K562 (cell line): ENCODE data around the gene IL18RAP. TPM values are rescaled to one million over a fixed set of nuclear protein-coding genes. Genes with fewer than 3 reads are reported as not detected.

Experiments used
- BMI1 ChIP-seq: fragments of 150-350 bp; IDR thresholded peaks from 2 replicates; pipeline ENCODE4 v1.6.1; 2014; ENCODE audit warnings: low read length
- BRD9 ChIP-seq: fragments of 450-650 bp; IDR thresholded peaks from 2 replicates; pipeline ENCODE4 v1.6.1; 2018; ENCODE audit warnings: low read depth; ENCODE audit not compliant: partially characterized antibody
- CHD2 ChIP-seq: IDR thresholded peaks from 2 replicates; pipeline ENCODE4 v1.6.1; 2011; ENCODE audit warnings: low read depth, low read length
- EP300 ChIP-seq: IDR thresholded peaks from 2 replicates; pipeline ENCODE4 v1.6.1; 2012; ENCODE audit warnings: low read length, improper control_type of control experiment
- ESRRA ChIP-seq: fragments of 450-650 bp; IDR thresholded peaks from 2 replicates; pipeline ENCODE4 v1.6.1; 2014; ENCODE audit warnings: low read depth, mild to moderate bottlenecking, moderate library complexity, borderline replicate concordance
- ETS2 ChIP-seq: IDR thresholded peaks from 2 replicates; pipeline ENCODE4 v1.6.1; 2016; ENCODE audit warnings: borderline replicate concordance, missing genetic modification characterization, mild to moderate bottlenecking, moderate library complexity, missing compliant biosample characterization; ENCODE audit not compliant: poor library complexity, severe bottlenecking
- FIP1L1 ChIP-seq: fragments of 200-400 bp; formaldehyde crosslinking; IDR thresholded peaks from 2 replicates; pipeline ENCODE4 v1.6.1; 2018; ENCODE audit warnings: mild to moderate bottlenecking, low read depth, low read length; ENCODE audit not compliant: poor library complexity, severe bottlenecking
- HDAC1 ChIP-seq, 2 experiments: fragments of 450-650 bp; IDR thresholded peaks; 2 replicates each; pipeline ENCODE4 v1.6.1; 2016 to 2017; ENCODE audit warnings: inconsistent platforms in 1 of 2, mild to moderate bottlenecking in 1 of 2, moderate library complexity in 1 of 2
- HMG20A ChIP-seq: fragments of 450-650 bp; formaldehyde crosslinking; conservative IDR thresholded peaks from 2 replicates; pipeline ENCODE4 v1.4.0; 2020; ENCODE audit warnings: mild to moderate bottlenecking, mixed read lengths
- MTA3 ChIP-seq: fragments of 450-650 bp; formaldehyde crosslinking; IDR thresholded peaks from 2 replicates; pipeline ENCODE4 v1.6.1; 2017; ENCODE audit warnings: mild to moderate bottlenecking, borderline replicate concordance
- NELFE ChIP-seq: IDR thresholded peaks from 2 replicates; pipeline ENCODE4 v1.6.1; 2011; ENCODE audit warnings: mild to moderate bottlenecking; ENCODE audit not compliant: insufficient read depth, insufficient read length
- NR2C1 ChIP-seq, 2 experiments: fragments of 450-650 bp; IDR thresholded peaks; 2 replicates each; pipeline ENCODE4 v1.6.1; 2017; ENCODE audit warnings: mild to moderate bottlenecking in 2 of 2, antibody characterized with exemption in 1 of 2, inconsistent platforms in 1 of 2, missing compliant biosample characterization in 1 of 2, missing genetic modification characterization in 1 of 2
- NR2C2 ChIP-seq, 2 experiments: fragments of 200-800 bp in 1 of 2; sonication (Bioruptor generic) in 1 of 2; sonication (generic) in 1 of 2; formaldehyde crosslinking in 1 of 2; IDR thresholded peaks; 2 replicates each; pipeline versions ENCODE4 v1.6.1 to v1.8.0; 2016 to 2022; ENCODE audit warnings: mild to moderate bottlenecking in 1 of 2, missing compliant biosample characterization in 1 of 2, missing genetic modification characterization in 1 of 2, missing genetic modification reagents in 1 of 2
- POLR2H ChIP-seq: IDR thresholded peaks from 2 replicates; pipeline ENCODE4 v1.6.1; 2016; ENCODE audit warnings: missing genetic modification characterization, low read depth, mild to moderate bottlenecking, control low read depth, missing compliant biosample characterization, moderate library complexity
- PYGO2 ChIP-seq: fragments of 450-650 bp; IDR thresholded peaks from 2 replicates; pipeline ENCODE4 v1.6.1; 2016; ENCODE audit warnings: mild to moderate bottlenecking, missing genetic modification characterization, moderate library complexity, missing compliant biosample characterization
- RBM34 ChIP-seq: fragments of 200-400 bp; formaldehyde crosslinking; IDR thresholded peaks from 2 replicates; pipeline ENCODE4 v1.6.1; 2018; ENCODE audit warnings: low read length, borderline replicate concordance; ENCODE audit not compliant: insufficient read depth
- SETDB1 ChIP-seq: IDR thresholded peaks from one replicate; pipeline ENCODE4 v1.6.1; 2012; ENCODE audit warnings: low read length, control low read depth, inconsistent platforms
- SMAD1 ChIP-seq: fragments of 150-350 bp; IDR thresholded peaks from 2 replicates; pipeline ENCODE4 v1.6.1; 2014; ENCODE audit warnings: low read length, low read depth; ENCODE audit not compliant: partially characterized antibody
- SMARCB1 ChIP-seq: IDR thresholded peaks from 2 replicates; pipeline ENCODE4 v1.6.1; 2011; ENCODE audit warnings: improper control_type of control experiment, low read depth; ENCODE audit not compliant: insufficient read length
- ZC3H8 ChIP-seq: fragments of 450-650 bp; IDR thresholded peaks from 2 replicates; pipeline ENCODE4 v1.6.1; 2017
- ZFP1 ChIP-seq: fragments of 450-650 bp; formaldehyde crosslinking; IDR thresholded peaks from 2 replicates; pipeline ENCODE4 v1.4.0; 2020; ENCODE audit warnings: mild to moderate bottlenecking, mixed read lengths
- ZNF124 ChIP-seq: sonication (generic); formaldehyde crosslinking; IDR thresholded peaks from 2 replicates; pipeline ENCODE4 v1.8.1; 2022; ENCODE audit warnings: missing genetic modification reagents
- ZNF133 ChIP-seq: fragments of 250-450 bp; sonication (Bioruptor Pico); IDR thresholded peaks from 2 replicates; pipeline ENCODE4 v1.4.0; 2020; ENCODE audit warnings: mild to moderate bottlenecking
- ZNF23 ChIP-seq: fragments of 250-450 bp; sonication (Bioruptor Pico); IDR thresholded peaks from 2 replicates; pipeline ENCODE4 v1.4.0; 2020; ENCODE audit warnings: mild to moderate bottlenecking
- ZNF561 ChIP-seq: fragments of 450-650 bp; formaldehyde crosslinking; conservative IDR thresholded peaks from 2 replicates; pipeline ENCODE4 v1.4.0; 2020; ENCODE audit warnings: mild to moderate bottlenecking, moderate library complexity
- ZNF785 ChIP-seq: fragments of 250-450 bp; sonication (Bioruptor Pico); IDR thresholded peaks from 2 replicates; pipeline ENCODE4 v1.4.0; 2020; ENCODE audit warnings: mild to moderate bottlenecking
- polyA plus RNA-seq, 8 experiments: library from polyadenylated mRNA; depleted of rRNA in 4 of 8; stranded (reverse) in 5 of 8; unstranded in 3 of 8; fragments of >200 nt; fragmentation: Nextera tagmentation in 2 of 8; fragmentation: Illumina TruSeq in 1 of 8; extraction: Ambion mirVana in 2 of 8; extraction: Trizol in 1 of 8; gene quantifications; 2 replicates each; pipeline versions ENCODE4 v1.2.1 to v1.2.3, GENCODE V29; 2011 to 2014; ENCODE audit warnings: inconsistent platforms in 1 of 8, missing spikeins in 1 of 8
- total RNA-seq, 7 experiments: library from RNA; depleted of rRNA in 6 of 7; stranded (reverse); fragments of >200 nt in 6 of 7; fragmentation: Illumina TruSeq in 2 of 7; extraction: Trizol in 2 of 7; gene quantifications; 2 replicates each; pipeline versions ENCODE4 v1.2.1 to v1.2.3, GENCODE V29; 2011 to 2021; ENCODE audit warnings: low replicate concordance in 1 of 7
- TF ChIP-seq, protein P1 (sequence below): fragments of 250-450 bp; sonication (Bioruptor Pico); IDR thresholded peaks from 2 replicates; pipeline ENCODE4 v1.8.0; 2022; ENCODE audit warnings: inconsistent platforms
- TF ChIP-seq, protein P2 (sequence below): fragments of 450-650 bp; IDR thresholded peaks from 2 replicates; pipeline ENCODE4 v1.6.1; 2016; ENCODE audit warnings: missing biosample characterization, missing genetic modification characterization
- TF ChIP-seq, protein P3 (sequence below): fragments of 250-450 bp; sonication (Bioruptor Pico); IDR thresholded peaks from 2 replicates; pipeline ENCODE4 v1.8.0; 2021; ENCODE audit warnings: moderate library complexity, mild to moderate bottlenecking, inconsistent platforms

The IL18RAP gene
- total and polyA plus RNA-seq, 9 of the 15 experiments (the other 6 are each of a cell fraction or from before 2014, with no cell fraction given), result 1.1 to 20.5 (median 5.8) TPM

DNA sequence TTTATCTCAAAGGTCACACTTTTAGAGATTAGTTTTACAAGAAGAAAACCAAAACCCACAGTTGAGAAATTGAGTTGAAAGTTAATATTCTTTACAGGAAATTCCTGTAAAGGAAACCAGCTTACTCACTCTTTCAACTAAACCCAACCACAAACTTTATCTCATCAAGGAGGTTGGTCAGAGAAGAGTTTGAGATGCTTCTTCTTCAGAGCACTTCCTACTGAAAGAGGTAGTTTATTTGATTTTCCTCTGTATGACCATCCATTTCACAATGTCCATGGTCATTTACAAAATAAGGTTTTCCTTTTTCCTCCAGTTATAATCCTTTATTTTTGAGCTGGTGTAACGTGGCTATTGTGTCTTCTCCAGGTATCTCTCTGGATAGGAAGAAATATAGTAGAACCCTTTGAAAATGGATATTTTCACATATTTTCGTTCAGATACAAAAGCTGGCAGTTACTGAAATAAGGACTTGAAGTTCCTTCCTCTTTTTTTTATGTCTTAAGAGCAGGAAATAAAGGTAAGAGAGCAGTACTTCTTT, 4.5 kb upstream of the IL18RAP start (continued):
- TF ChIP-seq ZFP1 (CRISPR knock-in tag) (no peak), CHD2 (no peak), ZNF23 (CRISPR knock-in tag) (no peak), NELFE (no peak), FIP1L1 (no peak), SMARCB1 (no peak), ZNF133 (CRISPR knock-in tag) (no peak), PYGO2 (tag) (no peak), ZC3H8 (no peak), ZNF785 (CRISPR knock-in tag) (no peak), BMI1 (no peak), NR2C1 (IDR thresholded peaks at IDR 0.05) (no peak), NR2C1 (tag; IDR thresholded peaks at IDR 0.05) (no peak), POLR2H (tag) (peak; percentile 89), SETDB1 (no peak), ESRRA (peak; percentile 89; the same call in 1 of the 2 replicates), HMG20A (CRISPR knock-in tag) (no peak), SMAD1 (no peak), ZNF124 (no peak), ETS2 (tag) (no peak), HDAC1 (IDR thresholded peaks at IDR 0.05) (no peak), RBM34 (no peak), EP300 (peak; percentile 79), BRD9 (peak; percentile 39), ZNF561 (CRISPR knock-in tag) (no peak), NR2C2 (CRISPR knock-in tag; IDR thresholded peaks at IDR 0.05) (no peak), NR2C2 (tag; IDR thresholded peaks at IDR 0.05) (peak; percentile 53; the same call in 1 of the 2 replicates), MTA3 (no peak)
- TF ChIP-seq, protein P1, sequence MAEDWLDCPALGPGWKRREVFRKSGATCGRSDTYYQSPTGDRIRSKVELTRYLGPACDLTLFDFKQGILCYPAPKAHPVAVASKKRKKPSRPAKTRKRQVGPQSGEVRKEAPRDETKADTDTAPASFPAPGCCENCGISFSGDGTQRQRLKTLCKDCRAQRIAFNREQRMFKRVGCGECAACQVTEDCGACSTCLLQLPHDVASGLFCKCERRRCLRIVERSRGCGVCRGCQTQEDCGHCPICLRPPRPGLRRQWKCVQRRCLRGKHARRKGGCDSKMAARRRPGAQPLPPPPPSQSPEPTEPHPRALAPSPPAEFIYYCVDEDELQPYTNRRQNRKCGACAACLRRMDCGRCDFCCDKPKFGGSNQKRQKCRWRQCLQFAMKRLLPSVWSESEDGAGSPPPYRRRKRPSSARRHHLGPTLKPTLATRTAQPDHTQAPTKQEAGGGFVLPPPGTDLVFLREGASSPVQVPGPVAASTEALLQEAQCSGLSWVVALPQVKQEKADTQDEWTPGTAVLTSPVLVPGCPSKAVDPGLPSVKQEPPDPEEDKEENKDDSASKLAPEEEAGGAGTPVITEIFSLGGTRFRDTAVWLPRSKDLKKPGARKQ, result no peak
- TF ChIP-seq, protein P2, sequence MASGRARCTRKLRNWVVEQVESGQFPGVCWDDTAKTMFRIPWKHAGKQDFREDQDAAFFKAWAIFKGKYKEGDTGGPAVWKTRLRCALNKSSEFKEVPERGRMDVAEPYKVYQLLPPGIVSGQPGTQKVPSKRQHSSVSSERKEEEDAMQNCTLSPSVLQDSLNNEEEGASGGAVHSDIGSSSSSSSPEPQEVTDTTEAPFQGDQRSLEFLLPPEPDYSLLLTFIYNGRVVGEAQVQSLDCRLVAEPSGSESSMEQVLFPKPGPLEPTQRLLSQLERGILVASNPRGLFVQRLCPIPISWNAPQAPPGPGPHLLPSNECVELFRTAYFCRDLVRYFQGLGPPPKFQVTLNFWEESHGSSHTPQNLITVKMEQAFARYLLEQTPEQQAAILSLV (tag), result no peak
- TF ChIP-seq, protein P3, sequence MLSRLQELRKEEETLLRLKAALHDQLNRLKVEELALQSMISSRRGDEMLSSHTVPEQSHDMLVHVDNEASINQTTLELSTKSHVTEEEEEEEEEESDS (CRISPR knock-in tag), result no peak
